NCI-H82 (cell line): Measurements from ENCODE around the gene TMEM14C.
"Not testable (repeated sequence)": the region's sequence is repeated elsewhere in the genome, so short reads cannot be mapped to it uniquely, and the experiment has no call there.

ENCODE experiments used
- DNase-seq: peaks from one replicate; lab custom pipeline; 2025; lab: John Stamatoyannopoulos, UW

Gene TMEM14C

DNA sequence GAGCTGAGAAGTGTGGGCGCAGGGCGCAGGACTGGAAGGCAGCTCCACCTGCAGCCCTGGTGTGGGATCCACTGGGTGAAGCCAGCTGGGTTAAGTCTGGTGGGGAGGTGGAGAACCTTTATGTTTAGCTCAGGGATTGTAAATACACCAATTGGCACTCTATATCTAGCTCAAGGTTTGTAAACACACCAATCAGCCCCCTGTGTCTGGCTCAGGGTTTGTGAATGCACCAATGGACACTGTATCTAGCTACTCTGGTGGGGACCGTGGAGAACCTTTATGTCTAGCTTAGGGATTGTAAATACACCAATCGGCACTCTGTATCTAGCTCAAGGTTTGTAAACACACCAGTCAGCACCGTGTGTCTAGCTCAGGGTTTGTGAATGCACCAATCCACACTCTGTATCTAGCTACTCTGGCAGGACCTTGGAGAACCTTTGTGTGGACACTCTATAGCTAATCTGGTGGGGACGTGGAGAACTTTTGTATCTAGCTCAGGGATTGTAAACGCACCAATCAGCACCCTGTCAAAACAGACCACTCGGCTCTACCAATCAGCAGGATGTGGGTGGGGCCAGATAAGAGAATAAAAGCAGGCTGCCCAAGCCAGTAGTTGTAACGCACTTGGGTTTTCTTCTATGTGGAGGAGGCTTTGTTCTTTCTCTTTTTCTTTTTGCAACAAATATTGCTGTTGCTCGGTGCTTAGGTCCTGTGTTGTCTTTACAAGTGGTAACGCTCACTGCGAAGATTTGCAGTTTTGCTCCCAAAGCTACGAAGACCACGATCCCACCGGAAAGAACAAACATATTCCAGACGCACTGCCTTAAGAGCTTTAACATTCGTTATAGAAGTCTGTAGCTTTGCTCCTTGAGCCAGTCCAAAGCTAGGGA, 1.7 kb upstream of the TMEM14C start:
- DNase-seq = not testable (repeated sequence)

DNA sequence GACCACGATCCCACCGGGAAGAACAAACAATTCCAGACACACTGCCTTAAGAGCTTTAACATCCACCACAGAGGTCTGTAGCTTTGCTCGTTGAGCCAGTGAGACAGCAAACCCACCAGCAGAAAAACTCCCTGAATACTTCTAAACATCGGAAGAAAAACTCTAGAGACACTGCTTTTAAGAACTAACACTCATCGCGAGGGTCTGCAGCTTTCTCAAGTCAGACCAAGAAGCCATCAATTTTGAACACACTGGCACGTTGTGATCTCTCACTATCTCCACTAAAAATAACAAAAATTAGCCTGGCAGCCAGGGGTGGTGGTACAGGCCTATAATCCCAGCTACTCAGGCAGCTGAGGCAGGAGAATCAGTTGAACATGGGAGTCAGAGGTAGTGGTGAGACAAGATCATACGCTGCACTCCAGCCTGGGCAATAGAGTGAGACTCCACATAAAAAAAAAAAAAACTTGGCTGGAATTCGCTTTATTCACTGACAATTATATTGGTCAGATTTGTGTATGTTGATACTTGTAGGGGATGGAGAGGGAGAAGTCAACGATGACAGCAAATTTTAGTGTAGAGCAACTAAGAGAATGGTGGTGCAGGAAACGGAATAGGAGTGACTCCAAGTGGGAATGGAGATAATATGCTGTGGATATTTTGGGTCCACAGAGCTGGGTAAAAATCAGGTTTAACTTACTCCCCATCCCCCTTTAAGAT, 860 bp upstream of the TMEM14C start:
- DNase-seq = no peak

DNA sequence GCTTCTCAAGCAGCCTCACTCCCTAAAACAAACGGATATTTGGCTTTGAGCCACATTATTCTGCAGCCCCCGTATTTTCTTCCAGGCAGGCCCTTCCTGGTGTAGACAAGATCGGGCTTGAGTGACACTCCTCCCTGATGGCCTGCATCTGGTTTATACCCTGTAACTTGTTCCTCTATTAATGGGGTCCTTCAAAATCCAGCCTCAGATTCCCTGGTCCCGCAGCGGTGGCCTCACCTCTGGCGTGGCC, 375 bp upstream of the TMEM14C start:
- no peak for DNase-seq

DNA sequence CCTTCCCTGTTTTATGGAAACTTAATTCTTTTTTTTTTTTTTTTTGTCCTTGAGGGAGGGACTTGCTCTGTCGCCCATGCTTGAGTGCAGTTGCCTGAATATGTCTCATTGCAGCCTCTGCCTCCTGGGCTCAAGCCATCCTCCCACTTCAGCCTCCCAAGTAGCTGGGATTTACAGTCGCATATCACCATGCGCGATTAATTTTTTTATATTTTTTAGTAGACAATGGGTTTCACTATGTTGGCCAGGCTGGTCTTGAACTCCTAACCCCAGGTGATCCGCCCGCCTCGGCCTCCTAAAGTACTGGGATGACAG, 654 bp downstream of the TMEM14C start:
- no peak for DNase-seq

DNA sequence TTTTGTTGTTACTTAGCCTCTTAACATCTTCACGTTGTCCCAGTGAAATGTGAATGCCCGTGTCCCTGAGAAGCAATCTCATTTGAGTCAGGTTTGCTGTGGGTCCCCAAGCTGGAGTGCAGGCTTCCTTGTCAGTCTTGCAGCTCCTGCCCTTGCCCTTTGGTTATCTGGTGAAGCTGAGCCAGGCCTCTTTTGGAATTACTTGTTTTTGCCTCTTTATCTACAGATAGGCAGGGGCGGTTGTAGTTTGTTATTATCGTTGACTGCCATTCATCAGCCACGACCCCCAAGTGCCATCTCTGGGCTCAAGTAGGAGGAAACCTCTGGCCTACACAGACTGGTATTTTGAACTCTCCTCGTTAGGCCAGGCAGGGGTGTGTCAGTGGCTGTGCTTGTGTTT, 2.2 kb downstream of the TMEM14C start:
- DNase-seq = no peak

DNA sequence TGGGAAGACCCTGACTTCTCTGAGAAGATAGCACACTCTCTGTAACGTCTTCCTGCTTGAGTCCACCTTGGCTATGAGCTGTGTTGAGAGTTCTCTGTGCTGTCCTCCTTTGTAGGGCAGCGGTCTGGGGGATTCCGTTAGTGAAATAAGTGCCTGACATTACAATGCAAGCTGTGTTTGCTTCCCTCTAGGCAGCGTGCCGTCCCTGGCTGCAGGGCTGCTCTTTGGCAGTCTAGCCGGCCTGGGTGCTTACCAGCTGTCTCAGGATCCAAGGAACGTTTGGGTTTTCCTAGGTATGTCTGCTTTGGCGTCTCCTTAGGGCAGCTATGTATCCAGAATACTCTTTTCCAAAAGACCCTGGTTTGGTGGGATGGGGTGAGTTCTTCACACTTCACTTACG, 2.8 kb downstream of the TMEM14C start:
- no peak for DNase-seq

DNA sequence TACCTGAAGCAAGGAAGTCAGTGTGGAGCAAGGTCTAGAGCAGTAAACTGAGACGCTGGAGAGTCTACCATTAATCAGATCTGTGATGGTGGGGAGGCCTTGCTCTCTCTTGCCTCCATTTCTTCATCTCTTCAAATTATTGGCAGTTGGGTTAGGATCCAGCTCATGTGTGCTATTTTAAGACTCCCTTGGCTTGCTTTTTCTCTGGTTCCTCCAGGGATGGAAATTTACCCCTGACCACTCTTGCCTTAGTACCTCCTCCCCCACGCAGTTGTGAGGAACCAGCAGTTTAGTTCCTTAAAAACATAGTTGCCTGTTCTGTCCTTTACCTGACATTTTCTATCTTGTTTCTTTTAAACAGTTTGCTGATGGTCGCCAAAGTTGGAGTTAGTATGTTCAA, 7.4 kb downstream of the TMEM14C start:
- no peak for DNase-seq

DNA sequence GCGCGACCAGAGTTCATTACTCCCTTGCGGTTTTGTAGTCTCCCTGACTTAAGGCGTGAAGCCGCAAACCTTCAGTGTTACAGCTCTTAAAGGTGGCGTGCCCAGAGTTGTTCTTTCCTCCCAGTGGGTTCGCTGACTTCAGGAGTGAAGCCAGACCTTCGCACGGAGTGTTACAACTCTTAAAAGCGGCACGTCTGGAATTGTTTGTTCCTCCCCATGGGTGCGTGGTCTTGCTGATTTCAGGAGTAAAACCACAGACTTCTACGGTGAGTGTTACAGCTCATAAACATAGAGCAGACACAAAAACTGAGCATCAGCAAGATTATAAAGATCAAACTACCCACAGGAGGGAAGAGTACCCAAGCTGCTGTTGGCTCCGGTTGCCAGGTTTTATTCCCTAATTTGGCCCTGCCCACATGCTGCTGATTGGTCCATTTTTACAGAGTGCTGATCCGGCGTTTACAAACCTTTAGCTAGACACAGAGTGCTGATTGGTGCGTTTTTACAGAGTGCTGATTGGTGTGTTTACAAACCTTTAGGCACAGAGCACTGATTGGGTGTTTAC, 10.4 kb downstream of the TMEM14C start:
- DNase-seq = no peak

DNA sequence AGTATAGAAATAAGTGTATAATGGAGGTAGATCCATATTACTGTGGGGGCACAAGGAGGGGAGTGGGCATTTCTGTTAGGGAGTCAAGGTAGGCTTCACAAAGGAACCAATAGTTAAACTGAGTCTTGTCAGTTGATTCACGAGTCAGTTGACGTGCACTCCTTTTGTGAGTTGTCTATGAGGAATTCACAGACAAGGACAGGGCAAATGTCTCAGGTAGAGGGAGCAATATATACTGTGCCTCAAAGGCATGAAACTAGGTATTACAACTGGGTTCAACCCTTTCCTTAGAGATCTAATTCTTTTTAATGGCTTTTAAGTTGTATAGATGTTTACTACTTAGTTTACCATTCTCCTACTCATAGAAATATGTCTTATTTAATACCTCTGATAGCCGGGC, 11.0 kb downstream of the TMEM14C start:
- no peak for DNase-seq

DNA sequence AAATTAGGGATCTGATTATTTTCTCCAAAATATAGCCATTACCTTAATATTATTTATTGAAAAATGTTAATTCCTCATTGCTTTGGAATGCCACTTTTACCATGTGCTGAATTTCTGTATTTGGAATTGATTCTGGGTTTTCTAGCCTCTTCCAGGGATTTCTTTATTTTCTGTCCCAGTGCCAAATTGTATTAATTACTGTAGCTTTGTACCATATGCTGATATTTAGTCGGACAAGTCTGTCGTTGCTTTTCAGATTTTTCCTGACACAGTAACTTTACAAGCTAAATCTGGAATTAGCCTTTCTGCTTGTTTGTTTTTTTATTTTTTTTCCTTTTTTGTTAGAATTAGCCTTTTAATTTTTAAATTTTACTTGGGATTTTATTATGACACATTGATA, 13.9 kb downstream of the TMEM14C start:
- no peak for DNase-seq

DNA sequence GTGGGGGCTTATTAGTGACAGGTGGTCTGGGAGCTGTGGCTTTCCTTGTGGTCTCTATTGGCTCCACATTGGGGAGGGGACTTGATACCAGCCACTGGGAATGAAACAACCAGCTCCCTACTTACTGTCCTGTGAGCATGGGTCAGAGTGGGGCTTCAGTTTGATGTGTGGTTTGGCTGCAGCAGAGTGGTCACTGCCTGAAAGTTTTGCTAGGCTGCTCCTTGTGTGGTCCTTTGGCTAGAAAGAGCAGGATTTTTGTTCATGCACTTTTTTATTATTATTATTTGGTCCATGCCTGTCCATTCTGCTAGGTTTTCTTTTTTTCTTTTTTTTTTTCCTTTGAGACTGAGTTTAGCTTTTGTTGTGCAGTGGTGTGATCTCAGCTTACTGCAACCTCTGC, 17.2 kb downstream of the TMEM14C start:
- DNase-seq = no peak

DNA sequence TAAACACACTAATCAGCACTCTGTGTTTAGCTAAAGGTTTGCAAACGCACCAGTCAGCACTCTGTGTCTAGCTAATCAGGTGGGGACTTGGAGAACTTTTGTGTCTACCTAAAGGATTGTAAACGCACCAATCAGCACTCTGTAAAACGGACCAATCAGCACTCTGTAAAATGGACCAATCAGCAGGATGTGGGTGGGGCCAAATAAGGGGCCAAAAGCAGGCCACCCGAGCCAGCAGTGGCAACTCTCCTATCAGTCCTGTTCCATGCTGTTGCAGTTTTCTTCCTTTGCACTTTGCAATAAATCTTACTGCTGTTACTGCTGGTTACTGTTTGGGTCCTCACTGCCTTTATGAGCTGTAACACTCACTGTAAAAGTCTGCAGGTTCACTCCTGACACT, 18.8 kb downstream of the TMEM14C start:
- DNase-seq = not testable (repeated sequence)

DNA sequence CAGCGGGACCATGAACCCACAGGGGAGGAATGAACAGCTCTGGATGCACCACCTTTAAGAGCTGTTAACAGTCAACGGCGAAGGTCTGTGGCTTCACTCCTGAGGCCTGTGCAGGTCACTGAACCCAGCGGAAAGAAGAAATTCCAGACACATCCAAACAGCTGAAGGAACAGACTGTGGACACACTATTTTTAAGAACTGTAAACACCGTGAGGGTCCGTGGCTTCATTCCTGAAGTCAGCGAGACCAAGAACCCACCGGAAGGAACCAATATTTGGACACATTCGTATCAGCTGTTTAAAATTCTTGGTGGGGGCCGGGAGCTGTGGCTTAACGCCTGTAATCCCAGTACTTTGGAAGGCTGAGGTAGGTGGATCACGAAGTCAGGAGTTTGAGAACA, 19.4 kb downstream of the TMEM14C start:
- no peak for DNase-seq

DNA sequence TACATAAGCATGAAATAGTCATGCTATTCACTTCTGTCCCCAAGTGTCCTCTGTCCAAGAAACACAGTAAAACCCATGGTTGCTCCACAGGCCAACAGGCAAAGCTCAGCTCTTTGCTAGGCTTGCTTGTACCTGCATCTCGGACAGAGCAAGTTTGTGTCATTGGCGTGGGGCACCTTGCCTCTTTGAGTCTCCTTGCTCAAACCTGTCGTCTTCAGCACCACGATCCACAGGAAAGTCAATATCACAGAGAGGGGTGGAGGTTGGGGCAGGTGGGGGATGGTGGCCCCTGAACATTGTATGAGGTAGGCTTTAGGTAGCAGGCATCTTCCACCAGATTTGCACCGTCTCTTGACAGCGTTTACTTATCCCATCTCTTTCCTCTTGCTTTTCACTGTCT, 20.6 kb downstream of the TMEM14C start:
- DNase-seq = no peak

DNA sequence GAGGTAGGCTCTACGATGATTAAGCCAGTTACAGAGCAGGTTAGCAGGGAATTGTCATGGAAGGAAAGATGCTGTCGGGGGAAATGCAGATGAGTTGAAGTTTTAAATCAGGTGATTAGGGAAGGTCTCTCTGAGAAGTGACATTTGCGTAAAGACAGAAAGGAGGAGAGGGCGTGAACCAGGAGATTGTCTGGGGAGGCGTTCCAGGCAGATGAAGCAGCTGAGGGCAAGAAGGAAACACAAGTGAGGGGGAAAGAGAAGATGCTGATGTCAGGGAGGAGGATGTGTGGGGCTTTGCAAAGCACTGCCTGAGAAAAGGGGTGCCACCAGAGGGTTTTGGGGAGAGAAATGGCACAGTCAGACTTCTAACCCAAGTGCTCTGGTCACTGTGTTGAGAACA, 22.2 kb downstream of the TMEM14C start:
- DNase-seq = no peak

DNA sequence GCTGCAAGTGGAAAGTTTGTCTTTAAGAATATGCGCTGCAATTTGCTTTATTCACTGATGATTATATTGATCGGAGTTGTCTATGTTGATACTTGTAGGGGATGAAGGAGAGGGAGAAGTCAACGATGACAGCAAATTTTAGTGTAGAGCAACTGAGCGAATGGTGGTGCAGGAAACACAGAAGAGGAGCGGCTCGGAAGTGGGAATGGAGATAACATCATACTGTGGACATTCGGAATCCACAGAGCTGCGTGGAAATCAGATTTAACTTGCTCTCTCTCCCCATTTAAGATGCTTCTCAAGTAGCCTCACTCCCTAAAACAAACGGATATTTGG, 24.0 kb downstream of the TMEM14C start:
- no peak for DNase-seq

DNA sequence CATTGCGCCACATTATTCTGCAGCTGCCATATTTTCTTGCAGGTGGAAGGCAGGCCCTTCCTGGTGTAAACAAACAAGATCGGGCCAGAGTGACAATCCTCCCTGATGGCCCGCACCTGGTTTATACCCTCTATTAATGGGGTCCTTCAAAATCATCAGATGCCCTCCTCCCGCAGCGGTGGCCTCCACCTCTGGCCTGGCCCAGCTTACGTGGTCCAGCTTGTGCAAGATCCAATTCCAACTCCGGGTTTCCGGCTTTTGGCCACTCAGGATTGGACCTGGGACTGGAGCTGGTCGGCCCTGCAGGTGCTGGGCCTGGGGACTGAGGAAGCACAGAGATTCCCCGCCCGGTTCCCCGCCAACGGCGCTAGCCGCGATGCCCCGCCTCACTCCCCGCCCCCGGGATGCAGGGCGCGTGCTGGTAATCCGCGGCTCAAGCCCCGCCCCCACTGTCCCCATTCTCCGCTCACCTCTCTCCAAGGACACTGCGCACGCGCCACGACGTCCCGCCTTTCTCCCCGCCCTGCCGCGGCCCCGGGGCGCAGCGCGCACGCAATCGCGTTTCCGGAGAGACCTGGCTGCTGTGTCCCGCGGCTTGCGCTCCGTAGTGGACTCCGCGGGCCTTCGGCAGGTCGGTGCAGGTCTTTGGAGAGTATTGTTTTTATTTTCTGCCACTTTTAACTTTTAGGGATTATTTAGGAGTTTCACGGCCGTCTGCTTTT, 24.5 kb downstream of the TMEM14C start, which contains the start of gene TMEM14B:
Gene TMEM14B, plus strand, starts transcription at position 555 of the 722 bp plus-strand sequence. CDS start 1,441 bp downstream, outside the sequence.
- DNase-seq = peak; percentile 100

DNA sequence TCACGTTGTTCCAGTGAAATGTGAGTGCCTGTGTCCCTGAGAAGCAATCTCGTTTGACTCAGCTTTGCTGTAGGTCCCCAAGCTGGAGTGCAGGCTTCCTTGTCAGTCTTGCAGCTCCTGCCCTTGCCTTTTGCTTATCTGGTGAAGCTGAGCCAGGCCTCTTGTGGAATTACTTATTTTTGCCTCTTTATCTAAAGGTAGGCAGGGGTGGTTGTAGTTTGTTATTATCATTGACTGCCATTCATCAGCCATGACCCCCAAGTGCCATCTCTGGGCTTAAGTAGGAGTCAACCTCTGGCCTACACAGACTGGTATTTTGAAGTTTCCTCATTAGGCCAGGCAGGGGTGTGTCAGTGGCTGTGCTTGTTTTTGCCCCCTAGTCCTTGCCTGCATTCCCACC, 26.9 kb downstream of the TMEM14C start:
- no peak for DNase-seq

DNA sequence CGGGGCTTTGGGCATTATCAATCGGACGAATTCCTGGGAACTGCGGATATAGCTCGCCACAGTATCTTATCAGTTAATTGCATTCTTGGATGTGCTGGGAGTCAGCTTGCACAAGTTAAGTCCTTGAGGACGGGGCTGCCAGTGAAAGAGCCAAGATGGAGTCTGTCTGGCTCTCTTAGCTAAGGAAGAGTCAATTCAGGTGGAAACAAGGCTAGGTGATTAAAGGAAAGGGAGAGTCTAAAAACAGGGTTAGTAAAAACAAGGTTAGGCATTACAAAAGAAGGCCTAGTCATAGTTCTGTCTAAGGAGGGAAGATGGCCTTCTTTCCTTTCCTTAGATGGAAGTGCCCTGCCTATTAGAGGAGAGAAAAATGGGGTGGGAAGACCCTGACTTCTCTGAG, 27.7 kb downstream of the TMEM14C start:
- not testable (repeated sequence) for DNase-seq

DNA sequence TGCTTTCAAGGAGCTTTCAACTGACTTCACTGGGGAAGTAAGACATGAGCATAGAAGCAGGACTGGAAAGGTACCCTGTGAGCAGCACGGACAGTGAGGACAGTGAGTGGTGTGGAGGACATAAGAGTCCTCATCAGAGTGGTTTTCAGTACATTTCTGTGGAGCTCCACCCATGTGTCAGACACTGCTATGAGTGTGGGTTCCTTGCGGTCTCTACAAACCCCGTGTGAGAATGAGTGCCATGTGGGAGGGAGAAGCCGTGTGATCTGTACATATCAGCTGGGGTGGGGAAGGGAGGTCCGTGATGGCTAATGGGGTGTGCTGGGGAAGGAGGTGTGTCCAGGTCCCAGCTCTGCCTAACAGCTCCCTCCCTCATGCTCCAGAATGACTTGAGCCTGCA, 28.9 kb downstream of the TMEM14C start:
- not testable (repeated sequence) for DNase-seq

DNA sequence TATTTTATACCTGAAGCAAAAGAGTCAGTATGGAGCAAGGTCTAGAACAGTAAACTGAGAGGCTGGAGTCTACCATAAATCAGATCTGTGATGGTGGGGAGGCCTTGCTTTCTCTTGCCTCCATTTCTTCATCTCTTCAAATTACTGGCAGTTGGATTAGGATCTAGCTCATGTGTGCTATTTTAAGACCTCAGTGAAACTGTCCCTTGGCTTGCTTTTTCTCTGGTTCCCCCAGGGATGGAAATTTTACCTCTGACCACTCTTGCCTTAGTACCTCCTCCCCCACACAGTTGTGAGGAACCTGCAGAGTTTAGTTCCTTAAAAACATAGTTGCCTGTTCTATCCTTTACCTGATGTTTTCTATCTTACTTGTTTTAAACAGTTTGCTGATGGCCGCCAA, 33.2 kb downstream of the TMEM14C start:
- no peak for DNase-seq

DNA sequence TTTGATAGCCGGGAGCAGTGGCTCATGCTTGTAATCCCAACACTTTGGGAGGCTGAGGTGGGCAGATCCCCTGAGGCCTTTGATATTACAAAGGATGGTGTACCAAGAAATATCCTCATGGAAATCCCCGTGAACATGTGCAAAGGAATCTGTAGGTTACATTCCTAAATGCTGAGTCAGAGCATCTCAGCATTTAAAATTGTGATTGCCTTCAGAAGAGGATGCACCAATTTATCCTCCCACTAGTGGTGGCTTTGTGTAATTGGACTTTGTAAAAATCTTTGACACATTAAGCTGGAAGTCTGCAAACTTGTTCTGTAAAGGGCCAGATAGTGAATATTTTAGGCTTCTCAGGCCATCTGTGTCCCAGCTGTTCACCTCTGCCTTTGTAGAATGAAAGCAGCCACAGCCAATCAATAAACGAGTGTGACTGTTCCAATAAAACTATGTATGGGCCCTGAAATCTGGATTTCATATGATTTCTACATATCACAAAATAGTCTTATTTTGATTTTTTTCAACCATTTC, 36.5 kb downstream of the TMEM14C start:
- peak; percentile 71 for DNase-seq

DNA sequence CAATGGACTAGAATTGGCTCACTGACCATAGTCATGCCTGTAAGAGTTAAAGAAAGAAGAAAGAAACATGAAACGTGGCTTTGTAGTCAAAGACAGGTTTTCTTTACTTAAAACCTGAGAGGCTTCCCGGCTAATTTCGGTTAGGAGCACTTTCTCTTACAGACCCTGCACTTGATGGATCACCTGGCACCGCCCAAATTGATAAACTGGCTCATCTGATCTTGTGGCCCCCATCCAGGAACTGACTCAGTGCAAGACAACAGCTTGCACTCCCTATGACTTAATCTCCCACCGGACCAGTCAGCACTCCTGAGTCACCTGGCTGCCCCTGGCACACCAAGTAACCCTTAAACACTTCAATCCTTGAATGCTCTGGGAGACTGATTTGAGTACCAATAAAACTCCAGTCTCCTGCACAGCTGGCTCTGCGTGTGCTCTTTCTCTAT, 37.0 kb downstream of the TMEM14C start:
- DNase-seq = peak; percentile 27
